Type B pancreatic cell (in vitro differentiated cells): ENCODE data around the gene ARCN1. TPM values are rescaled to one million over a fixed set of nuclear protein-coding genes. Genes with fewer than 3 reads are reported as not detected.
A peak's percentile ranks its signal among the peaks of the same experiment; 100 is the strongest.

Source experiments
- DNase-seq: peaks from one replicate; pipeline ENCODE4 v3.0.0; 2021; ENCODE audit warnings: mixed read lengths; ENCODE audit not compliant: unreplicated experiment; ENCODE audit errors: extremely low spot score
- H3K27ac Mint-ChIP-seq: 2 replicates; pipeline ENCODE4 v1.8.0; 2021; ENCODE audit warnings: mild to moderate bottlenecking, mixed read lengths
- H3K27me3 Mint-ChIP-seq: 2 replicates; pipeline ENCODE4 v1.8.0; 2021; ENCODE audit warnings: mixed read lengths
- H3K36me3 Mint-ChIP-seq: 2 replicates; pipeline ENCODE4 v1.8.0; 2021; ENCODE audit warnings: mixed read lengths
- H3K4me1 Mint-ChIP-seq: one replicate; pipeline ENCODE4 v1.8.0; 2021; ENCODE audit warnings: mixed read lengths; ENCODE audit not compliant: unreplicated experiment
- H3K4me3 Mint-ChIP-seq: 2 replicates; pipeline ENCODE4 v1.8.0; 2021; ENCODE audit warnings: mild to moderate bottlenecking, mixed read lengths
- H3K9me3 Mint-ChIP-seq: 2 replicates; pipeline ENCODE4 v1.8.0; 2021; ENCODE audit warnings: mixed read lengths
- CTCF ChIP-seq: fragments of 200-600 bp; sonication (generic); conservative IDR thresholded peaks from 2 replicates; pipeline ENCODE4 v1.5.0; 2021; ENCODE audit warnings: antibody characterized with exemption, mild to moderate bottlenecking
- total RNA-seq: library from RNA; stranded (reverse); gene quantifications from 2 replicates; pipeline ENCODE4 v1.2.1, GENCODE V29; 2021; ENCODE audit warnings: low replicate concordance

The ARCN1 gene
- total RNA-seq, 1 donor from 2014 or later = 139 TPM

- Mint-ChIP-seq H3K27me3 (no peaks in the 10 kb centered on the region), H3K36me3 (peaks cover 9% of the 10 kb centered on the region), H3K4me1 (no peaks in the 10 kb centered on the region), H3K9me3 (no peaks in the 10 kb centered on the region), H3K4me3 (no peak overlapping the region), H3K27ac (peak overlapping the region; percentile 35)
- TF ChIP-seq CTCF = no peak
- DNase-seq = no peak
Measured at GRCh38 chr11:118641397-118642019, 69.3 kb downstream of the ARCN1 start.

GRCh38 chr11:118643142-118643994 is 71.2 kb downstream of the ARCN1 start:
- H3K36me3 Mint-ChIP-seq = peaks cover 8% of the 10 kb centered on the region
- no peaks in the 10 kb centered on the region for H3K4me1 Mint-ChIP-seq
- no peak for TF ChIP-seq CTCF
- no peaks in the 10 kb centered on the region for H3K9me3 Mint-ChIP-seq
- H3K27ac Mint-ChIP-seq = no peak overlapping the region
- H3K27me3 Mint-ChIP-seq = no peaks in the 10 kb centered on the region
- no peak for DNase-seq
- no peak overlapping the region for H3K4me3 Mint-ChIP-seq

GRCh38 chr11:118643995-118644345 is 71.8 kb downstream of the ARCN1 start:
- Mint-ChIP-seq H3K36me3 (peaks cover 10% of the 10 kb centered on the region), H3K4me1 (no peaks in the 10 kb centered on the region), H3K9me3 (no peaks in the 10 kb centered on the region), H3K4me3 (no peak overlapping the region), H3K27me3 (no peaks in the 10 kb centered on the region), H3K27ac (no peak overlapping the region)
- TF ChIP-seq CTCF = no peak
- DNase-seq = no peak

GRCh38 chr11:118644496-118644895 is 72.3 kb downstream of the ARCN1 start:
- no peak for DNase-seq
- Mint-ChIP-seq H3K4me1 (no peaks in the 10 kb centered on the region), H3K27ac (no peak overlapping the region), H3K36me3 (peaks cover 10% of the 10 kb centered on the region), H3K4me3 (no peak overlapping the region), H3K27me3 (no peaks in the 10 kb centered on the region), H3K9me3 (no peaks in the 10 kb centered on the region)
- TF ChIP-seq CTCF = no peak

- DNase-seq = no peak
- no peaks in the 10 kb centered on the region for H3K4me1 Mint-ChIP-seq
- H3K27me3 Mint-ChIP-seq = no peaks in the 10 kb centered on the region
- no peak overlapping the region for H3K27ac Mint-ChIP-seq
- no peak for TF ChIP-seq CTCF
- no peak overlapping the region for H3K4me3 Mint-ChIP-seq
- H3K9me3 Mint-ChIP-seq = no peaks in the 10 kb centered on the region
- peaks cover 14% of the 10 kb centered on the region for H3K36me3 Mint-ChIP-seq
Measured at GRCh38 chr11:118645066-118645715, 73.0 kb downstream of the ARCN1 start.
